Measurements from ENCODE around the gene MRC1. TPM values are rescaled to one million over a fixed set of nuclear protein-coding genes. Genes with fewer than 3 reads are reported as not detected.

Gene MRC1
- total RNA-seq, 1 experiment from 2014 or later: not detected

DNA sequence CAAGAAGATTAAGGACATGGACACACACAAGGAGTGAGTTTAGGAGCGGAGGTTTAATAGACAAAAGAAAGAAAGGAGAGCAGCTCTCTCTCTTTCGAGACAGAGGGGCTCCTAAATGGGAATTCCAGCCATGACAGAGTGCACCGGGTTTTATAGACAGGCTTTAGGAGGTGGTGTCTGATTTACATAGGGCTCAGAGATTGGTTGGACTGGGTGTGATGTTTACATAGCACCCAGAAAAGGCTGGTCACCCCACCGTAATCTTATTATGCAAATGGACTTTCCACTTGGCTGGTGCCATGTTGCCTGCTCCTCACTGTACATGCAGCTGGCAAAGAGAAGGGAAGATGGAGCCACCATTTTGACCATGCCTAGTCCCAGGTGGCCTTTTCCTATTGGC is 28.4 kb upstream of the MRC1 start:
- no peaks in the 10 kb centered on the region for H3K9me2 ChIP-seq (replicated peaks; ENCODE audit: insufficient read depth, low read length)
- H3K9ac ChIP-seq (ENCODE audit: low read length): no peak overlapping the region
- H2AFZ ChIP-seq (ENCODE audit: low read length): no peak overlapping the region
- no peak overlapping the region for H3K4me3 ChIP-seq (ENCODE audit: low read length)
- peak; percentile 48 for DNase-seq
- H3K4me1 ChIP-seq (ENCODE audit: low read length): peaks cover 21% of the 10 kb centered on the region
- H3K4me2 ChIP-seq (ENCODE audit: low read depth, low read length, poor library complexity, severe bottlenecking): no peak overlapping the region
- H3K27me3 ChIP-seq (ENCODE audit: low read length): no peaks in the 10 kb centered on the region
- no peaks in the 10 kb centered on the region for H3K9me3 ChIP-seq (ENCODE audit: low read length)
- H3K36me3 ChIP-seq (ENCODE audit: insufficient read depth, low read length): no peaks in the 10 kb centered on the region; the same call in 1 of the 2 replicates
- H3K79me2 ChIP-seq (ENCODE audit: low read length): no peaks in the 10 kb centered on the region
- no peak overlapping the region for H3K27ac ChIP-seq (ENCODE audit: low read length)
- no peaks in the 10 kb centered on the region for H4K20me1 ChIP-seq (ENCODE audit: insufficient read depth, low read depth, low read length)

DNA sequence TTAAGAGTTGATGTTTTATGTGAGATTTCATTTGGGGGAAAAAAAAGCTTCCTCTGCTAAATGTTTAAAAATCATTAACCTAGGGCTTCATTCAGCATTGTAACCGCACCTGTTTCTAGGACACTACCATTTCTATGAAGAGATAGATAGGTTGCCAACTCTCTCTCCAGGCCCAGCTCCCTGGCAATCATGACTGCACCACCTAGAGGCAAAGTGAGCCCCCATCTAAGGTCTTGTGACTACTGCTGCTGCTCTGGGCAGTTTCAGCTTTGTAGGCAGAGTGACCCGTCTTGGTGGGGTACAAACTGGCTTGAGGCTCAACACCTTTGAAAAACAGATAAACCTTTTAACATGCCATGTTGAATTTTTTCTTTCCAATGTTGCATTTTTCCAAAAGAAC is 27.3 kb upstream of the MRC1 start:
- H3K36me3 ChIP-seq (ENCODE audit: insufficient read depth, low read length): no peaks in the 10 kb centered on the region; the same call in 1 of the 2 replicates
- no peaks in the 10 kb centered on the region for H3K27me3 ChIP-seq (ENCODE audit: low read length)
- H3K79me2 ChIP-seq (ENCODE audit: low read length): no peaks in the 10 kb centered on the region
- H3K9ac ChIP-seq (ENCODE audit: low read length): no peak overlapping the region
- H3K4me1 ChIP-seq (ENCODE audit: low read length): peaks cover 21% of the 10 kb centered on the region
- DNase-seq: no peak
- no peak overlapping the region for H3K27ac ChIP-seq (ENCODE audit: low read length)
- no peak overlapping the region for H3K4me3 ChIP-seq (ENCODE audit: low read length)
- H4K20me1 ChIP-seq (ENCODE audit: insufficient read depth, low read depth, low read length): no peaks in the 10 kb centered on the region
- no peaks in the 10 kb centered on the region for H3K9me3 ChIP-seq (ENCODE audit: low read length)
- H3K9me2 ChIP-seq (replicated peaks; ENCODE audit: insufficient read depth, low read length): no peaks in the 10 kb centered on the region
- H3K4me2 ChIP-seq (ENCODE audit: low read depth, low read length, poor library complexity, severe bottlenecking): no peak overlapping the region
- no peak overlapping the region for H2AFZ ChIP-seq (ENCODE audit: low read length)

DNA sequence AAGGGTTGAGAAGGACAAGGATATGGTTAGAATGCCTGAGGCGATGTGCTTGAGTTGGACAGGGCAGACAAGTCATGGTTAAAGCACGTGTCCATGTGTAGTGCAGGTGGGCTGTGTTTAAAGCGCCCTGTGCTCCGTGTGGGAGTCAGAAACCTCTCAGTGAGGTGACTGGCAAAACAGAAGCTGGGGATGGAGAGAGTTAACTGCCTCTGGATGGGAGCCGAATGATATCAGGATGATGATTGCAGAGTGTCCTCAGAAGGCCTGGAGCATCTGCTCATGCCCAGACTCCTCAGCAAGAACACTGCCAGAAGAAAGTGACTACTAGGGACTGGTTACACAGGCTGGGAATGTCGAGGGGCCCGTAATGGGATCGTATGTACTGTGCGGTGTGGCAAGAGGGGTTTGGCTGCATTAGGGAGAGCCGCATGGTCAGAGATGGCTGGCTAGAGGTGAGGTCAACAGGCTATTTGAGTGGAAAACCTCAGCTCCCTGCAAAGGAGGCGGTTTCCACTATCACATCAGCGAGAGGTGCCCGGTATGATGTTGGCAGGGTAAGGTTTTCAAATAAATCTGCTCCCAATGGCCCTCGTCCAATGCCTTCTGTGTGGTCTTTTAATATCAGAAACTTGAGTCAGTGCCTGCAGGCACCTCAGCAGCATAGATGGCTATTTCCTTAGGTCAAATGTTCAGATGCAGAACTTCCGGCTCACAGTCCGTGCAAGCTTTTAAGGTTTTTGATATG is 26.1 kb upstream of the MRC1 start:
- Histone ChIP-seq H3K79me2 (ENCODE audit: low read length) (no peaks in the 10 kb centered on the region), H3K9ac (ENCODE audit: low read length) (no peak overlapping the region), H3K9me3 (ENCODE audit: low read length) (no peaks in the 10 kb centered on the region), H3K4me3 (ENCODE audit: low read length) (no peak overlapping the region), H3K4me2 (ENCODE audit: low read depth, low read length, poor library complexity, severe bottlenecking) (no peak overlapping the region), H4K20me1 (ENCODE audit: insufficient read depth, low read depth, low read length) (no peaks in the 10 kb centered on the region), H3K36me3 (ENCODE audit: insufficient read depth, low read length) (no peaks in the 10 kb centered on the region; the same call in 1 of the 2 replicates), H3K27me3 (ENCODE audit: low read length) (no peaks in the 10 kb centered on the region), H3K4me1 (ENCODE audit: low read length) (peaks cover 21% of the 10 kb centered on the region), H3K9me2 (replicated peaks; ENCODE audit: insufficient read depth, low read length) (no peaks in the 10 kb centered on the region), H2AFZ (ENCODE audit: low read length) (no peak overlapping the region), H3K27ac (ENCODE audit: low read length) (no peak overlapping the region)
- DNase-seq: no peak

DNA sequence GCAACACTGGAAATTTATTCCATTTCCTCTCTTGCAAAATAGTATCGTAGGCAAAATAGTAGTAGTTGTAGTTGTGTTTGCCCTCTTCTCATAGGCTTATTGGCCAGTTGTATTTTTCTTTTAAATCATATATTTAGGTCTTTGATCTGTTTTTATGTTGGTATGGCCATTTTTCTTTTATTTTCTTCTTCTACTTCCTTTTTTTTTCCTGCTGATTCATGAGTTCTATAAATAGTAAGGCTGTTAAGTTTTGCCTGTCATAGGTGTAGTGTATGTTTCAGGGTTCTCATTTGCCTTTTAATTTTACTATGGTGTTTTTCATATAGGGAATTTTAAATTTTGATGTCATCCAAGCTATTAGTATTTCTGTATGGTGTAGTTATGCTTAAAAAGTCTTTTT is 25.4 kb upstream of the MRC1 start:
- Histone ChIP-seq H3K4me1 (ENCODE audit: low read length) (peaks cover 21% of the 10 kb centered on the region), H3K4me2 (ENCODE audit: low read depth, low read length, poor library complexity, severe bottlenecking) (no peak overlapping the region)

DNA sequence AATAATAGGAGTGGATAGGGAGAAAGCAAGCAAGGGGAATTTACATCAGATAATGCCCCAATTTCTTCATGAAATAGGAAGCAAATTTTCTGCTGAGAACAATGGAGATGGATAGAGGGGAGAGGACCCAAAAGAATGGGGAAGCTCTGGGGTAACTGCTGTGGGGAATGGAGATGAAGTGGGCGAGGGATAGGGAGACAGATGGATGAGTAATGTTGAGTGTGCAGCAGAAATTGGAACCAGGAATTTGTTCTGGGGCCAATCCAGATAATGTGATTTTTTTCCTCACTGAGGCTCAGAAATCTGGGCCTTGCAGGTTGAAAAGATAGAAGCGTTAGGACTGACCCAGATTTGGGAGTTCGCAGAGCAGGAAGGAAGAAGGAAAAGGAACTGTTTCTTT is 24.5 kb upstream of the MRC1 start:
- Histone ChIP-seq H3K9ac (ENCODE audit: low read length) (no peak overlapping the region), H3K9me2 (replicated peaks; ENCODE audit: insufficient read depth, low read length) (no peaks in the 10 kb centered on the region), H3K79me2 (ENCODE audit: low read length) (no peaks in the 10 kb centered on the region), H3K4me2 (ENCODE audit: low read depth, low read length, poor library complexity, severe bottlenecking) (no peak overlapping the region), H3K9me3 (ENCODE audit: low read length) (no peaks in the 10 kb centered on the region), H3K36me3 (ENCODE audit: insufficient read depth, low read length) (no peaks in the 10 kb centered on the region; the same call in 1 of the 2 replicates), H2AFZ (ENCODE audit: low read length) (no peak overlapping the region), H3K27ac (ENCODE audit: low read length) (no peak overlapping the region), H3K4me3 (ENCODE audit: low read length) (no peak overlapping the region), H3K4me1 (ENCODE audit: low read length) (peaks cover 21% of the 10 kb centered on the region), H4K20me1 (ENCODE audit: insufficient read depth, low read depth, low read length) (no peaks in the 10 kb centered on the region), H3K27me3 (ENCODE audit: low read length) (no peaks in the 10 kb centered on the region)
- DNase-seq: no peak

More for the DNA sequence above, 25.4 kb upstream of the MRC1 start:
- Histone ChIP-seq H3K9me2 (replicated peaks; ENCODE audit: insufficient read depth, low read length) (no peaks in the 10 kb centered on the region), H3K79me2 (ENCODE audit: low read length) (no peaks in the 10 kb centered on the region), H2AFZ (ENCODE audit: low read length) (no peak overlapping the region), H4K20me1 (ENCODE audit: insufficient read depth, low read depth, low read length) (no peaks in the 10 kb centered on the region), H3K4me3 (ENCODE audit: low read length) (no peak overlapping the region), H3K27ac (ENCODE audit: low read length) (no peak overlapping the region), H3K36me3 (ENCODE audit: insufficient read depth, low read length) (no peaks in the 10 kb centered on the region; the same call in 1 of the 2 replicates), H3K9ac (ENCODE audit: low read length) (no peak overlapping the region), H3K9me3 (ENCODE audit: low read length) (no peaks in the 10 kb centered on the region), H3K27me3 (ENCODE audit: low read length) (no peaks in the 10 kb centered on the region)
- no peak for DNase-seq

DNA sequence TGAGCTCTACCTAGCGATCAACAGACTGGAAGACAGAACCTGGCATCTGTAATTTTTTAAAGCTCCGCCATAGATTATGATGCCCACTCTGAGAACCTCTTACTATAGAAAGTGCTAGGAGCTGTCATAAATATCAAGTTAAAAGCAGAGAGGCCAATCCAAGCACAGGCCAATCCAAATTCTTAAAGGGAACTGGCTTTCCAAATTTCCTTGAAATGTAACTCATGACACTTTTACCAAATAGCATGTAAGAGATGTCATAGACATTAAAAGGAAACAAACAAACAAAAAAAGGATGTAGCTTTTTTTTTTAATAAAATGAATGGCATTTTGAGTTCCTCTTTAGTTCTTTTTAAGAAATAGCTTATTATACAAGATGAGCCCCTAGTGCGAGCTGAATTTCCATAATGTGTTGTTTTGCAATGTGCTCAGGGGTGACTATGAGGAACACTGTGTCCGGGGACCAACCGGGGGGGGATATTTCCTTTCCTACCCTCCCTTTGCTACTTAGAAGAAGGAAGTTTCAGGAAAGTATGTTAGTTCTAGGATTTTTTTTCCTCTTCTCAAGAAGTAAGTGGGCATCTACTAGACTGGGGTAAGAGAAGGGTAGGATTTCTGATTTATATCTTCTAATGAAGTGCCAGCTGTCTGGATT is 23.7 kb upstream of the MRC1 start:
- H3K4me3 ChIP-seq (ENCODE audit: low read length): no peak overlapping the region
- H3K9me2 ChIP-seq (replicated peaks; ENCODE audit: insufficient read depth, low read length): no peaks in the 10 kb centered on the region
- no peak overlapping the region for H2AFZ ChIP-seq (ENCODE audit: low read length)
- no peaks in the 10 kb centered on the region for H3K27me3 ChIP-seq (ENCODE audit: low read length)
- H3K79me2 ChIP-seq (ENCODE audit: low read length): no peaks in the 10 kb centered on the region
- no peak overlapping the region for H3K9ac ChIP-seq (ENCODE audit: low read length)
- H3K36me3 ChIP-seq (ENCODE audit: insufficient read depth, low read length): no peaks in the 10 kb centered on the region; the same call in 1 of the 2 replicates
- no peak for DNase-seq
- peaks cover 19% of the 10 kb centered on the region for H3K4me1 ChIP-seq (ENCODE audit: low read length)
- H4K20me1 ChIP-seq (ENCODE audit: insufficient read depth, low read depth, low read length): no peaks in the 10 kb centered on the region
- H3K9me3 ChIP-seq (ENCODE audit: low read length): no peaks in the 10 kb centered on the region
- no peak overlapping the region for H3K4me2 ChIP-seq (ENCODE audit: low read depth, low read length, poor library complexity, severe bottlenecking)
- H3K27ac ChIP-seq (ENCODE audit: low read length): no peak overlapping the region

DNA sequence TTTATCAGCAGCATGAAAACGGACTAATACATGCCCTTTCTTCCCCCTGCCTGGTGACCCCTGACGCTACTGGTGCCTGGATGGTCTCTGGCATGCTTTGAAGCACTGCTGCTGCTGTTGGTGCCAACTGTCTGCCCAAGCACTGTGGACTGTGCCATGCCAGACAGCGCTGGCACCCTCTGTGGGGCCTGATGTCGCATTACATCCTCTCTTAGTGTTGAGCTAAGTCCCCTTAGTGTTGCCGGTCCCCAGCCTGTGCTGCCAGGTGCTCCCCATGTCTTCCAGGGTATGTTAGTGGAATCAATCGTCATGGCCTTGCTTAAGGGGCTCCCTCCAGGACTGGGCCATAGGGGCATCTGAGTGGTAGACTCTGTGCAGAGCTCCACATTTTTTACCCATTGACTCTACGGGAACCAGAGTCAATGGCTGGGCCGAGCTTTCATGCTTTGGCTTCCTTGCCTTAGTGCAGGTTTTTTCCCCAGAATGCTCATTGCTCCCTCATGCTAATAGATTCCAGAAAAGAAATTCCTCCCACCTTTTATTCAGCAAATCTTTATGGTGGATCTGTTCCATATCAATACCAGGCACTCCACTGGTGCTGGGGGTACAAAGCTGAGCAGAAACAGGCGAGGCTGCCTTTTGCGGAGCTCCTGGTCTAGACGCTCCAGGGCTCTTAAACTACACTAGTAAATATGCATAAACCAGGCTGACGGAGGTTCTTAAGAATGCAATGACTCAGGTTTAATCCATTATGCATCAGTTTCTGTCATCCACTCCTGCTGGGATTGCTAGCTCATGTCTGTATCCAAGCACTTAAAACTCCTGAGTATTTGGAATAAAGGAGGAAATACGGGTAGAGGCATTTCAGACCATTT is 21.8 kb upstream of the MRC1 start:
- Histone ChIP-seq H3K4me2 (ENCODE audit: low read depth, low read length, poor library complexity, severe bottlenecking) (no peak overlapping the region), H3K4me1 (ENCODE audit: low read length) (peaks cover 10% of the 10 kb centered on the region), H3K4me3 (ENCODE audit: low read length) (no peak overlapping the region), H3K27ac (ENCODE audit: low read length) (no peak overlapping the region), H3K9me2 (replicated peaks; ENCODE audit: insufficient read depth, low read length) (no peaks in the 10 kb centered on the region), H3K9me3 (ENCODE audit: low read length) (no peaks in the 10 kb centered on the region), H3K9ac (ENCODE audit: low read length) (no peak overlapping the region), H3K79me2 (ENCODE audit: low read length) (no peaks in the 10 kb centered on the region), H4K20me1 (ENCODE audit: insufficient read depth, low read depth, low read length) (no peaks in the 10 kb centered on the region), H3K27me3 (ENCODE audit: low read length) (no peaks in the 10 kb centered on the region), H3K36me3 (ENCODE audit: insufficient read depth, low read length) (no peaks in the 10 kb centered on the region), H2AFZ (ENCODE audit: low read length) (no peak overlapping the region)
- DNase-seq: no peak

DNA sequence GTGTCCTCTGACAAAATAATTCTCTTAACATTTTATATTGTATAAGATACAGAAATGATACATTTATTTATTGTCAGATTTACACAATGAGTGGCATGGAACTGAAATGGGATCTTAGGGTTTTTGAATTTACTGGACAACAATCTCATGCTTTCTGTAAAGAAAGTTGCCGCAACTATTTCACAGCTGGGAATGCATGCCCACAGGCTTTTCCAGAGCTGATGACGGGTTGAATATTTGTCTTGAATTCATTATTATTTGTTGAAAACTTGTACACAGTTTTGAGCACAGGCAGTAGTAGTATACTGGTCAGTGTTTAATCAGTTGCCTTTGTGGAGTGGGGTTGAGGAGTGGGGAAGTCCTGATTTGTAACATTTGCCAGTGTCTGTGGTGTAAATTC is 20.5 kb upstream of the MRC1 start:
- no peak overlapping the region for H3K4me3 ChIP-seq (ENCODE audit: low read length)
- no peak overlapping the region for H2AFZ ChIP-seq (ENCODE audit: low read length)
- no peaks in the 10 kb centered on the region for H3K9me2 ChIP-seq (replicated peaks; ENCODE audit: insufficient read depth, low read length)
- H3K79me2 ChIP-seq (ENCODE audit: low read length): no peaks in the 10 kb centered on the region
- no peaks in the 10 kb centered on the region for H4K20me1 ChIP-seq (ENCODE audit: insufficient read depth, low read depth, low read length)
- no peaks in the 10 kb centered on the region for H3K9me3 ChIP-seq (ENCODE audit: low read length)
- peaks cover 7% of the 10 kb centered on the region for H3K4me1 ChIP-seq (ENCODE audit: low read length)
- no peak overlapping the region for H3K27ac ChIP-seq (ENCODE audit: low read length)
- DNase-seq: no peak
- H3K9ac ChIP-seq (ENCODE audit: low read length): no peak overlapping the region
- no peaks in the 10 kb centered on the region for H3K27me3 ChIP-seq (ENCODE audit: low read length)
- no peak overlapping the region for H3K4me2 ChIP-seq (ENCODE audit: low read depth, low read length, poor library complexity, severe bottlenecking)
- H3K36me3 ChIP-seq (ENCODE audit: insufficient read depth, low read length): no peaks in the 10 kb centered on the region

Measured in Karpas-422 (cell line).